ENCODE measurements around the gene KRT1.

The KRT1 gene

DNA sequence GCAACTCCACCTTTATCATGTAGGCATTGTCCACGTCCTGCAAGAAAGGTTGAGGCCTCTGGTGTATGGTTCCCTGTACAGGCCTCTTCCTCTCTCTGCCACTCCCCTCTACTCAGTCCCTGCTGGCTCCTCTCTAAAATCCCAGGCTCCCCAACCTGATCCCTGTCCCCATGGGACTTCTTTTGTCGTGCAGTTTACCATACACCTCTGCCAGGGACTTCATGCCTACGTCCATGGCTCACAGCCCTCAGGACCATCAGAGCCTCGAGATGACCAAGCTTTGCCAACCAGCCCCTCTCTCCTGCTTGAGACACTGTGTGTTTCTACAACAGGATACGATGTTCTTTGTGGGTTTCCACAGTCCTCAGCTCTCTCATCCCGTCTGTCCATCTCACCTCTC, 31.1 kb downstream of the KRT1 start:
- no peaks in the 10 kb centered on the region for H3K9me3 ChIP-seq (ENCODE audit: control insufficient read depth, insufficient read depth, low read depth, low read length)
- no peak overlapping the region for H3K27ac ChIP-seq (ENCODE audit: low read depth, low read length)
- H3K27me3 ChIP-seq (ENCODE audit: control insufficient read depth, insufficient read depth, low read length), result peaks cover 10% of the 10 kb centered on the region; the same call in 1 of the 2 replicates
- H3K9ac ChIP-seq (ENCODE audit: low read length), result no peak overlapping the region
- no peaks in the 10 kb centered on the region for H3K36me3 ChIP-seq (ENCODE audit: control insufficient read depth, insufficient read depth, low read length)
- H3K4me1 ChIP-seq (ENCODE audit: control insufficient read depth, insufficient read depth, low read length), result no peaks in the 10 kb centered on the region
- no peak overlapping the region for H3K4me3 ChIP-seq (ENCODE audit: low read depth, low read length)

DNA sequence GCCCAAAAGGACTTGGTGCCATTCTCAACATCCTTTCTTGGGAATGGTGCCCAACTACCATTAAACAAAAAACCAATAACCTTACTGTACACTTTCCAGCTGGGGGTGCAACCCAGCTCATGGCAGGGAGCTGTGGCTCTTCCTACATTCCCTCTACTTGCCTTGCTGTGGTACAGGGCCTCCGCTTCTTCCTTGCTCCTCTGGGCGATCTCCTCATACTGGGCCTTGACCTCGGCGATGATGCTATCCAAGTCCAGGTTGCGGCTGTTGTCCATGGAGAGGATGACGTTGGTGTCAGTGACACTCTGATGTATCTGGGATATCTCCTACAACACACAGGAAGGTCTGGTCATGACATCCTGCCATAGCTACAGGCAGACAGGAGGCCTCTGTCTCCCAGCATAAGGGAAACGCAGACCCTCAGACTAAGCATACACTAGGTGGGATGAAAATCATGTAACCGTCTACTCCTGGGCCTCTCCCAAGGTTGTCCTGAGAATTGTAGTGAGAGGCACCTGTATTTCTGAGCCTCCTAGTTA, 32.1 kb downstream of the KRT1 start:
- Histone ChIP-seq H3K27ac (ENCODE audit: low read depth, low read length) (no peak overlapping the region), H3K4me3 (ENCODE audit: low read depth, low read length) (no peak overlapping the region), H3K27me3 (ENCODE audit: control insufficient read depth, insufficient read depth, low read length) (peaks cover 10% of the 10 kb centered on the region; the same call in 1 of the 2 replicates), H3K9ac (ENCODE audit: low read length) (no peak overlapping the region), H3K4me1 (ENCODE audit: control insufficient read depth, insufficient read depth, low read length) (no peaks in the 10 kb centered on the region), H3K9me3 (ENCODE audit: control insufficient read depth, insufficient read depth, low read depth, low read length) (no peaks in the 10 kb centered on the region), H3K36me3 (ENCODE audit: control insufficient read depth, insufficient read depth, low read length) (no peaks in the 10 kb centered on the region)

DNA sequence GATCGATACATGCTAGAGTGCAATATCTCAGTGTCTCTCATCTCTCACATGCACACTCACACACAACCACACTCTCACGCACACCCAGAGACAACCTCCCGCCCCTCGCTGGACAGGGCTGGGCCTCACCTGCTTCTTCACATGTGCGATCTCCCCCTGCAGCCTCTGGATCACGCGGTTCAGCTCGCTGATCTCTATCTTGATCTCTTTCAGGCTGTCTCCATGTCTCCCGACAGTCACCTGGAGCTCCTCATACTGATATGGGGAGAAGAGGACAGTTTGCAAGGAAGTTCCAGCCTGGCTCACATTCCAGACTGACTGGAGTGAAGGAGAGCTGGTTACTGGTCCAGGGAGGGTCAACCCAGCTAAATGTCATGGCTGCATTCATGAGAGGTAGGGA, 32.6 kb downstream of the KRT1 start:
- Histone ChIP-seq H3K27me3 (ENCODE audit: control insufficient read depth, insufficient read depth, low read length) (peaks cover 10% of the 10 kb centered on the region; the same call in 1 of the 2 replicates), H3K9ac (ENCODE audit: low read length) (no peak overlapping the region)

DNA sequence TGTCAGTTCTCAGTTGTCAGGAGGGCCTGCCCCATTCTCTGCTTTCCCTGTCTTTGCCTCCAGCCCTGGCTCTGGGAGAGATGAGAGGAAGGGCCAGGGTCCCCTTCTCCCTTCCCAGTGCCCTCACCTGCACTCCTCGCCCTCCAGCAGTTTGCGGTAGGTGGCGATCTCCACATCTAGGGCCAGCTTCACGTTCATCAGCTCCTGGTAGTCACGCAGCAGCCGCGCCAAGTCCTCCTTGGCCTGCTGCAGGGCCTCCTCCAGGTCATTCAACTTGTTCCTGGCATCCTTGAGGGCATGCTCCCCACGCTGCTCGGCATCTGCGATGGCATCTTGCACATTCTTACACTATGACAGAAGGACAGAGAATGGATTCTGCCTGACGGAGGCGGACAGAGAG, 33.6 kb downstream of the KRT1 start:
- H3K9ac ChIP-seq (ENCODE audit: low read length), result no peak overlapping the region
- no peak overlapping the region for H3K4me3 ChIP-seq (ENCODE audit: low read depth, low read length)
- H3K9me3 ChIP-seq (ENCODE audit: control insufficient read depth, insufficient read depth, low read depth, low read length), result no peaks in the 10 kb centered on the region
- peaks cover 10% of the 10 kb centered on the region; the same call in 1 of the 2 replicates for H3K27me3 ChIP-seq (ENCODE audit: control insufficient read depth, insufficient read depth, low read length)
- H3K36me3 ChIP-seq (ENCODE audit: control insufficient read depth, insufficient read depth, low read length), result no peaks in the 10 kb centered on the region
- H3K4me1 ChIP-seq (ENCODE audit: control insufficient read depth, insufficient read depth, low read length), result no peaks in the 10 kb centered on the region
- H3K27ac ChIP-seq (ENCODE audit: low read depth, low read length), result no peak overlapping the region

More for the DNA sequence above, 32.6 kb downstream of the KRT1 start:
- H3K4me1 ChIP-seq (ENCODE audit: control insufficient read depth, insufficient read depth, low read length), result no peaks in the 10 kb centered on the region
- H3K9me3 ChIP-seq (ENCODE audit: control insufficient read depth, insufficient read depth, low read depth, low read length), result no peaks in the 10 kb centered on the region
- no peak overlapping the region for H3K4me3 ChIP-seq (ENCODE audit: low read depth, low read length)
- H3K36me3 ChIP-seq (ENCODE audit: control insufficient read depth, insufficient read depth, low read length), result no peaks in the 10 kb centered on the region
- H3K27ac ChIP-seq (ENCODE audit: low read depth, low read length), result no peak overlapping the region

DNA sequence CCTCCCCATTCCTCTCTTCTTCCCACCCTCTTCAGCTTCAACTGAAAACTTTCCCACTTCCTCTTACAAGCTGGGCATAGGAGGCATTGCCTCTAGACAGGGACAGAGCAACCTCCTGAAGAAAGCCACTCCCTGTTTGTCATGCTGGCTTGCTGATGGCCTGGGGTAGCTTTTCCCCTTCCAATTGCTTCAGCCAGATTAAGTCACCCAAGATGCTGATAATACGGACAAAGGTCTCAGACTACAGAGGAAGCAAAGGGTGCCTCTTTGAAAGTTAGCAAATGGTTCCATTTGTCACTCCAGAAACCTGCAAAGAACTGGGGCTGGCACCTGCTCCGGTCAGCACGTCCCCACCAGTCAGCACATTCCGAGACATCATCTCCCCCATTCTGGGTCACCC, 34.2 kb downstream of the KRT1 start:
- no peaks in the 10 kb centered on the region for H3K36me3 ChIP-seq (ENCODE audit: control insufficient read depth, insufficient read depth, low read length)
- no peaks in the 10 kb centered on the region for H3K4me1 ChIP-seq (ENCODE audit: control insufficient read depth, insufficient read depth, low read length)
- H3K27me3 ChIP-seq (ENCODE audit: control insufficient read depth, insufficient read depth, low read length), result peaks cover 10% of the 10 kb centered on the region; the same call in 1 of the 2 replicates
- no peak overlapping the region for H3K4me3 ChIP-seq (ENCODE audit: low read depth, low read length)
- no peak overlapping the region for H3K9ac ChIP-seq (ENCODE audit: low read length)
- H3K27ac ChIP-seq (ENCODE audit: low read depth, low read length), result no peak overlapping the region
- H3K9me3 ChIP-seq (ENCODE audit: control insufficient read depth, insufficient read depth, low read depth, low read length), result no peaks in the 10 kb centered on the region

DNA sequence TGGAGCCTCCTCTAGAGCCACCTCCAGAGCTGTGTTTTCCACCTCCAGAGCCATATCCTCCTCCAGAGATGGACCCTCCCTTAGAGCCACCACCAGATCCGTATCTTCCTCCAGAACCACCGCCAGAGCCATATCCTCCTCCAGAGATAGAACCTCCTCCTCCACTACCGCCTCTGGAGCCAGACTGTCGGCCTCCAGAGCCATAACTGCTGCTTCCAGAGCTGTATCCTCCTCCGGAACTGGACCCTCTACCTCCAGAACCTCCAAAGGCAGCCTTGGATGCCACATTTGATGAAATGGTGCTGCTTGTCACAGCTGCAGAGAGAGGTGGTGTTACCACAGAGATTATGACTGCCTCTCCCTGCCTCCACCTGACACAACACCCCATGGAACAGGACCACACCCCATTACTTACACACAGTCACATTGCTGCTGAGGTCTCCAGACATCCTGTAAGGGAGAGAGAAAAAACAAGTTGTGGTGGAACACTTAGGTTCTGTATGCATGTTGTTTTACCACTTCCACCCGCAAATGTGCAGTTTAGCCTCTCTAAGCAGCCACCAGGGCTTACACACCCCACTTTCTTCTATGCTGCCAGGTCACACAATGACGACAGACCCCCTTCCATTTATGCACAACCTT, 35.0 kb downstream of the KRT1 start:
- Histone ChIP-seq H3K36me3 (ENCODE audit: control insufficient read depth, insufficient read depth, low read length) (no peaks in the 10 kb centered on the region), H3K9ac (ENCODE audit: low read length) (no peak overlapping the region), H3K9me3 (ENCODE audit: control insufficient read depth, insufficient read depth, low read depth, low read length) (no peaks in the 10 kb centered on the region), H3K4me1 (ENCODE audit: control insufficient read depth, insufficient read depth, low read length) (no peaks in the 10 kb centered on the region), H3K27me3 (ENCODE audit: control insufficient read depth, insufficient read depth, low read length) (peaks cover 10% of the 10 kb centered on the region; the same call in 1 of the 2 replicates), H3K4me3 (ENCODE audit: low read depth, low read length) (no peak overlapping the region), H3K27ac (ENCODE audit: low read depth, low read length) (no peak overlapping the region)

DNA sequence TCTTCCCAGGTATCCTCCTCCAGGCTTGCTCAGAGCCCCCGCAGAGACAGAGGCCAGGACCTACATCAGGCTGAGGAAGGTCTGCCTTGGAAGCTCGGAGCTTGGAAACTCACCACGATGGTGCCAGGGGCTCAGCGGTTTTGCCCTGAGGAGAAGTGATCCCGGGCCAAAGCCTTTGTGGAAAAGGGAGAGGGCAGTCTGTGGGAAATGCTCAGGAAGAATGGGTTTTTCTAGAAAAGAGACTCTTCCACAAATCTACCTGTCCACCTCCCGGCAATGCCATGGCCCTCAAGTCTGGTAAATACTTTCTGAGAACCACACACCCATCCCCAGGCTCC, 36.2 kb downstream of the KRT1 start:
- Histone ChIP-seq H3K27me3 (ENCODE audit: control insufficient read depth, insufficient read depth, low read length) (peaks cover 10% of the 10 kb centered on the region; the same call in 1 of the 2 replicates), H3K4me3 (ENCODE audit: low read depth, low read length) (no peak overlapping the region), H3K36me3 (ENCODE audit: control insufficient read depth, insufficient read depth, low read length) (no peaks in the 10 kb centered on the region), H3K9ac (ENCODE audit: low read length) (no peak overlapping the region), H3K4me1 (ENCODE audit: control insufficient read depth, insufficient read depth, low read length) (no peaks in the 10 kb centered on the region), H3K27ac (ENCODE audit: low read depth, low read length) (no peak overlapping the region), H3K9me3 (ENCODE audit: control insufficient read depth, insufficient read depth, low read depth, low read length) (no peaks in the 10 kb centered on the region)

DNA sequence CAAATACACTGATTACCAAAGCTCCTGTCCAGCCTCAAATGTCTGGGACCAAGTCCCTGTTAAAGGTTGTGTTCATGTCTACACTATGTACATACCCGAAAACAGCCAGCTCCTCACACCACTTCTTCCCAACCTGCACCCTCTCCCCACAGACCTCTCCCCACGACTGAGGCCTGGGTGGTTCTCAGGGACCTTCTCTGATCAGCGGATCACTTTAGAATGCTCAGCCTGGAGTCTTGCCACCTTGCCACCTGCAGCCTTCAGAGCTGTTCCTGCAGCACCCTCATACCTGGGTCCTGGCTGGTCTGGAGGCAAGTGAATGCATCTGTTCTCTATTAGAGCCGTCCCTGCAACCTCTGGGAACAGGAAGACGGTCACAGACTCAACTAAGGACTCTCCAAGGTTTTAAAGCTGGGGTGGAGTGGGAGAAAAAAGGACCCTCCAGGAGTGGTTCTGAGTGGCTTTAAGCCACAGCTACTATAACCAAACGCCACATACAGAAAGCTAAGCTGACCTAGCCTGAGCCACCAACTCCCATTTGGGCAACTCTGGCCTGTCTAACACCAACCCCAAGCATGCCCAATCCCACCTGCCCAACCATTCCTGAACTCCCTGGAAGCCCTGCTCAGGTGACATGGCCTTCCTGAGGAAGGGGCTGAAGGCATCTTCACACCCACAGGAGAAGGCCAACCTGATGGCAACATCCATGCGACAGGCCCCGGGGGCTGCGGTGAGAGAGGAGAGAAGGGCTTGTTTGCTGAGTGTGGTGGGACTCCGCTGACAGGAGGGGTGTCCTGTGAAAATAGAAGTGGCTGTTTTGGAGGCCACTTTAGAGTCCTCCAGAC, 36.8 kb downstream of the KRT1 start:
- no peak overlapping the region for H3K27ac ChIP-seq (ENCODE audit: low read depth, low read length)
- H3K9ac ChIP-seq (ENCODE audit: low read length), result no peak overlapping the region
- H3K36me3 ChIP-seq (ENCODE audit: control insufficient read depth, insufficient read depth, low read length), result no peaks in the 10 kb centered on the region
- no peaks in the 10 kb centered on the region for H3K4me1 ChIP-seq (ENCODE audit: control insufficient read depth, insufficient read depth, low read length)
- peaks cover 10% of the 10 kb centered on the region; the same call in 1 of the 2 replicates for H3K27me3 ChIP-seq (ENCODE audit: control insufficient read depth, insufficient read depth, low read length)
- no peaks in the 10 kb centered on the region for H3K9me3 ChIP-seq (ENCODE audit: control insufficient read depth, insufficient read depth, low read depth, low read length)
- H3K4me3 ChIP-seq (ENCODE audit: low read depth, low read length), result no peak overlapping the region

DNA sequence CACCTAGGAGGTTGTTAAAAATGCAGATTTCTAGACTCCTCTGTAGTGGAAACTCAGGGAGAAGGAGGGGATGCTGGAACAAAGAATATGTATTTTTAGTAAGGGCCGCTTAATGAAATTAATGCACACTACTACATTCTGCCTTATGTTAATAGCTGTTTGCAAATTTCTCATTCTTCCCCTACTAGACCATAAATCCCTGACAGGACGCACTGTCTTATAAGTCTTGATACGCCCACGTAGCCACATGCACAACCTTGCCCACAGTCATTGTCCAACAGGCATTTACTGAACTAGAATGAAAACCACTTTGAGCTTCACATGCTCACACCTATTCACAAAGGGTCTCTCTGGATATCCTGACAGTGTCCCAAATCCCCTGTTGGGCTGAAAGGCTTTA, 38.7 kb downstream of the KRT1 start:
- H3K4me3 ChIP-seq (ENCODE audit: low read depth, low read length), result no peak overlapping the region
- no peak overlapping the region for H3K9ac ChIP-seq (ENCODE audit: low read length)
- H3K4me1 ChIP-seq (ENCODE audit: control insufficient read depth, insufficient read depth, low read length), result no peaks in the 10 kb centered on the region
- no peak overlapping the region for H3K27ac ChIP-seq (ENCODE audit: low read depth, low read length)
- no peaks in the 10 kb centered on the region for H3K36me3 ChIP-seq (ENCODE audit: control insufficient read depth, insufficient read depth, low read length)
- H3K27me3 ChIP-seq (ENCODE audit: control insufficient read depth, insufficient read depth, low read length), result peaks cover 10% of the 10 kb centered on the region; the same call in 1 of the 2 replicates
- no peaks in the 10 kb centered on the region for H3K9me3 ChIP-seq (ENCODE audit: control insufficient read depth, insufficient read depth, low read depth, low read length)

DNA sequence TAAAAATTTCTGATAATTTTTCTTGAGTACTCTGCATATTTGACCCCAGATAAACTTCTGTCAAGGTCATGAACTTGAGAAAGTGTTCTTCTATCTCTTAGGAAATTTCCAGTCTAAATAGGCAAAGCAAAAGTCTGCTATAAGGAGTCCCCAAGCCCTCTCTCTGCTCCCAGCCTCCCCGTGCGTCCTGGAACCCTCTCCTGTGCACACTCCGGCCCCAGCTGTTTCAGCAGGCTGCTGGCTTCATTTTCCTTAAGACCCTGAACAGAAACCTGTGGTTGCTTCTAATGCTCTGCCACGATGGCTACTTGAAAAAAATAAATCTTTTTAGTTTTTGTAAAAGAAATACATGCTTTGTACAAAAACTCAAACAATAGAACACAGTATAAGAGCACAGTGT, 42.9 kb downstream of the KRT1 start:
- Histone ChIP-seq H3K36me3 (ENCODE audit: control insufficient read depth, insufficient read depth, low read length) (no peaks in the 10 kb centered on the region), H3K9ac (ENCODE audit: low read length) (no peak overlapping the region), H3K9me3 (ENCODE audit: control insufficient read depth, insufficient read depth, low read depth, low read length) (no peaks in the 10 kb centered on the region), H3K4me3 (ENCODE audit: low read depth, low read length) (no peak overlapping the region), H3K4me1 (ENCODE audit: control insufficient read depth, insufficient read depth, low read length) (no peaks in the 10 kb centered on the region), H3K27ac (ENCODE audit: low read depth, low read length) (no peak overlapping the region), H3K27me3 (ENCODE audit: control insufficient read depth, insufficient read depth, low read length) (no peaks in the 10 kb centered on the region)

DNA sequence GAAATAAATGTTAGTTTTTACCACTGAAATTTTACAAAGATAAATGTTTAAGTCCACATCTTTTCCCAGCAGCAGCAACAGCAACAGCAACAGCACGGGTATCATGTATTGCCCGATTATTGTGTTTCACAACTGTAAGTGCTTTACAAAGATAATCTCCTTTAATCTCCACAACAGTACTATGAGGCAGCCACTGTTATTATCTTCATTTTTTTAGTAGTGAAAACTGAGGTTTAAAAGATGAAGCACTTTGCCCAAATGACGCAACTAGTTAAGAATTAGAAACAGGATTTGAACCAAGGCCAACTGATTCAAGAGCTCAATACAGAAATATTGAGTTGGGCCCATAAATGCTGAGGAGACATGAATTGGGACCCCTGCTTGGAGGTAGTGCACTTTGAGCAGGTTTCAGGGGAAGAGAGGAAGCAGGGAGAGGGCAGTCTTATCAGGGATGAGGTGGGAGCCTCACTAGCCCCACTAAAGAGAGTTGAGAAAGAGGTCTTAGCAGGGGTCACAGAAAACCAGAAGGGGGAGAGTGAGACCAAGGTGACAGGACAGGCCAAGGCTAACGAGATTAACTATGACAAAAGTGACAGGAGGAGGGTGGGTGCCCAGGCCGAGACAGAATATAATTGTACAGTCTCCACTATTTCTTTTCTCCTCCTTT, 43.5 kb downstream of the KRT1 start:
- Histone ChIP-seq H3K4me1 (ENCODE audit: control insufficient read depth, insufficient read depth, low read length) (no peaks in the 10 kb centered on the region), H3K27me3 (ENCODE audit: control insufficient read depth, insufficient read depth, low read length) (no peaks in the 10 kb centered on the region; the same call in 1 of the 2 replicates), H3K9me3 (ENCODE audit: control insufficient read depth, insufficient read depth, low read depth, low read length) (no peaks in the 10 kb centered on the region), H3K27ac (ENCODE audit: low read depth, low read length) (no peak overlapping the region), H3K9ac (ENCODE audit: low read length) (no peak overlapping the region), H3K36me3 (ENCODE audit: control insufficient read depth, insufficient read depth, low read length) (no peaks in the 10 kb centered on the region), H3K4me3 (ENCODE audit: low read depth, low read length) (no peak overlapping the region)

Measured in HUES6 (cell line).